OCI-LY1 (cell line): ENCODE data around the gene SPHK2.
A peak's percentile ranks its signal among the peaks of the same experiment; 100 is the strongest.

Source experiments
- H2AFZ ChIP-seq: fragments of 200-600 bp; sonication (generic), shearing (Covaris generic); 2 replicates; pipeline ENCODE4 v1.6.0; 2014; ENCODE audit warnings: antibody characterized with exemption, mild to moderate bottlenecking, low read length
- H3F3A ChIP-seq: fragments of 200-600 bp; sonication (generic), shearing (Covaris generic); 2 replicates; pipeline ENCODE4 v1.6.0; 2014; ENCODE audit warnings: mild to moderate bottlenecking, antibody characterized with exemption, low read length, moderate library complexity; ENCODE audit not compliant: insufficient read depth
- H3K27ac ChIP-seq: fragments of 200-600 bp; sonication (generic); 2 replicates; pipeline ENCODE4 v1.5.1; 2014; ENCODE audit warnings: low read length, mixed run types, mild to moderate bottlenecking, low read depth; ENCODE audit not compliant: poor library complexity, severe bottlenecking
- H3K27me3 ChIP-seq: fragments of 200-600 bp; sonication (generic); 2 replicates; pipeline ENCODE4 v1.6.0; 2014; ENCODE audit warnings: antibody characterized with exemption, mild to moderate bottlenecking, low read length, moderate library complexity; ENCODE audit not compliant: insufficient read depth
- H3K36me3 ChIP-seq: fragments of 200-600 bp; sonication (generic); 2 replicates; pipeline ENCODE4 v1.6.1; 2014; ENCODE audit warnings: mild to moderate bottlenecking, antibody characterized with exemption, low read length, moderate library complexity, mixed read lengths; ENCODE audit not compliant: insufficient read depth
- H3K4me1 ChIP-seq: fragments of 200-600 bp; sonication (generic); 2 replicates; pipeline ENCODE4 v1.5.1; 2014; ENCODE audit warnings: mild to moderate bottlenecking, low read length, moderate library complexity; ENCODE audit not compliant: insufficient read depth, severe bottlenecking
- H3K4me2 ChIP-seq: fragments of 200-600 bp; sonication (generic), shearing (Covaris generic); 2 replicates; pipeline ENCODE4 v1.6.1; 2014; ENCODE audit warnings: low read length
- H3K4me3 ChIP-seq: fragments of 200-600 bp; sonication (generic); 2 replicates; pipeline ENCODE4 v1.5.1; 2014; ENCODE audit warnings: low read length, low read depth, mild to moderate bottlenecking, mixed read lengths; ENCODE audit not compliant: poor library complexity, severe bottlenecking
- H3K79me2 ChIP-seq: fragments of 200-600 bp; shearing (Covaris generic); 2 replicates; pipeline ENCODE4 v1.6.1; 2016; ENCODE audit warnings: mixed run types, low read length, mixed read lengths; ENCODE audit not compliant: insufficient read depth
- H3K9ac ChIP-seq: fragments of 200-600 bp; sonication (generic), shearing (Covaris generic); 2 replicates; pipeline ENCODE4 v1.6.1; 2014; ENCODE audit warnings: mild to moderate bottlenecking, low read length, mixed read lengths
- H3K9me2 ChIP-seq: fragments of 200-600 bp; sonication (generic), shearing (Covaris generic); 2 replicates; pipeline ENCODE4 v1.6.1; 2014; ENCODE audit warnings: low read depth, mild to moderate bottlenecking, low read length, mixed read lengths
- H3K9me3 ChIP-seq: fragments of 200-600 bp; shearing (Covaris generic); 2 replicates; pipeline ENCODE4 v1.6.1; 2014; ENCODE audit warnings: low read length, mixed read lengths
- H4K20me1 ChIP-seq: fragments of 200-600 bp; sonication (generic), shearing (Covaris generic); 2 replicates; pipeline ENCODE4 v1.6.0; 2016; ENCODE audit warnings: mild to moderate bottlenecking, low read length; ENCODE audit not compliant: insufficient read depth
- CTCF ChIP-seq: fragments of 200-600 bp; sonication (generic), shearing (Covaris generic); IDR thresholded peaks from 2 replicates; pipeline ENCODE4 v1.5.1; 2017; ENCODE audit warnings: mild to moderate bottlenecking, antibody characterized with exemption, low read length, moderate library complexity, mixed read lengths
- EZH2 ChIP-seq: fragments of 200-600 bp; sonication (generic), shearing (Covaris generic); IDR thresholded peaks from 2 replicates; pipeline ENCODE4 v1.8.0; 2017; ENCODE audit warnings: borderline replicate concordance, mixed run types, mild to moderate bottlenecking, antibody characterized with exemption, low read length, moderate library complexity, mixed read lengths

The SPHK2 gene

GRCh38 chr19:48637449-48637947 is 18.2 kb downstream of the SPHK2 start:
- H3K27ac ChIP-seq, result peak overlapping the region; percentile 96
- peaks cover 53% of the 10 kb centered on the region for H3K4me1 ChIP-seq
- no peaks in the 10 kb centered on the region for H3K27me3 ChIP-seq
- no peaks in the 10 kb centered on the region for H3K36me3 ChIP-seq
- H3K4me2 ChIP-seq, result peak overlapping the region; percentile 93
- no peaks in the 10 kb centered on the region for H3K9me3 ChIP-seq
- H3K79me2 ChIP-seq, result no peaks in the 10 kb centered on the region
- H3F3A ChIP-seq, result 0 out of 2 replicates have a peak, but pooled peaks cover 5% of the 10 kb centered on the region
- no peak for TF ChIP-seq EZH2
- no peak for TF ChIP-seq CTCF
- no peaks in the 10 kb centered on the region for H4K20me1 ChIP-seq
- H3K9ac ChIP-seq, result peak overlapping the region; percentile 73
- H3K9me2 ChIP-seq, result no peaks in the 10 kb centered on the region
- peak overlapping the region; percentile 84 for H3K4me3 ChIP-seq
- H2AFZ ChIP-seq, result no peak overlapping the region

GRCh38 chr19:48637948-48638830 is 18.9 kb downstream of the SPHK2 start:
- Histone ChIP-seq H3K4me2 (peak overlapping the region; percentile 80), H3K27ac (peak overlapping the region; percentile 96), H3K27me3 (no peaks in the 10 kb centered on the region), H3K36me3 (no peaks in the 10 kb centered on the region), H3K9ac (peak overlapping the region; percentile 73), H3K4me1 (peaks cover 48% of the 10 kb centered on the region), H3F3A (0 out of 2 replicates have a peak, but pooled peaks cover 5% of the 10 kb centered on the region), H2AFZ (0 out of 2 replicates have a peak overlapping the region, but pooled peaks have one; percentile 32), H3K4me3 (peak overlapping the region; percentile 63), H4K20me1 (no peaks in the 10 kb centered on the region), H3K9me3 (no peaks in the 10 kb centered on the region), H3K9me2 (no peaks in the 10 kb centered on the region), H3K79me2 (no peaks in the 10 kb centered on the region)
- TF ChIP-seq CTCF (peak; percentile 34; the same call in 1 of the 2 replicates), EZH2 (no peak)

- Histone ChIP-seq H4K20me1 (no peaks in the 10 kb centered on the region), H3K4me3 (peak overlapping the region; percentile 63), H3K27me3 (no peaks in the 10 kb centered on the region), H3K79me2 (no peaks in the 10 kb centered on the region), H3K4me2 (peak overlapping the region; percentile 80), H3K9me3 (no peaks in the 10 kb centered on the region), H3K27ac (peak overlapping the region; percentile 96), H3K9ac (peak overlapping the region; percentile 73; the same call in 1 of the 2 replicates), H3K36me3 (no peaks in the 10 kb centered on the region), H3K4me1 (peaks cover 41% of the 10 kb centered on the region), H3K9me2 (no peaks in the 10 kb centered on the region), H3F3A (0 out of 2 replicates have a peak, but pooled peaks cover 5% of the 10 kb centered on the region), H2AFZ (no peak overlapping the region)
- TF ChIP-seq CTCF (no peak), EZH2 (no peak)
These were observed 19.6 kb downstream of the SPHK2 start for GRCh38 chr19:48638831-48639381.
